Activated T-cell treated with anti-CD3 and anti-CD28 coated beads, Interleukin-2, amount 50 U/mL, for 48 hours (primary cell): ENCODE data around the gene KRT26.
A peak's percentile ranks its signal among the peaks of the same experiment; 100 is the strongest.
"Not testable (repeated sequence)": the region's sequence is repeated elsewhere in the genome, so short reads cannot be mapped to it uniquely, and the experiment has no call there.

ENCODE experiments used
- DNase-seq, 2 experiments: peaks; one replicate each; pipeline ENCODE4 v3.0.0-alpha.2; 2020

The KRT26 gene

GRCh38 chr17:40793832-40794231 lies 21.8 kb upstream of the KRT26 start:
- DNase-seq, result no peak

DNA sequence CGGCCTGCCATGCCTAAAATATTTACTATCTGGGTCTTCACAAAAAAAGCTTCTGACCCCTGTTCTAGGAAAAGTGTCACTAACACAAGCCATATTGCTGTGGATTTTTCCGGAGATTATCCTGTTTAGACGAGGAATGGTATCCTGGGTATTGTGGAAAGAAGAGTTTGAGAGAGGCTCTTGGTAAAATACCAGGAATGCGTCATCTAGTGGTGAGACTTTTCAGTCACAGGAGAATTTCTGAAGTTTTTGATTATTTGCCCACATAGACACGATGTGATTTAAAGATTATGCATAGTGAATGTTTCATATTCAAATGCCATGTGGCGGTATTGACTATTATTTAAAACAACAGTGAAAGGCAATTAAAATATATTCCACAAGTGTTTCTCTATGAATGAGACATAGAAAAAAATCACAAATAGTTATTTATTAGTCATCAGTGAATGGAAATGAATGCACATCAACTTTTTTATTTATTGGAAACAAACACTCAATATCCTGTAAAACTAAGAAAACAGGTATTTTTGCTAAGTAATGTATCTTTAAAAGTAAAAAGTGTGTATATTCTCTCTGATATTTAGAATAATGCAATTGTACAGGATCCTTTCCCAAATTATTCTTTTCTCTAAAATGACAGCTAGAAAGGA lies 19.9 kb upstream of the KRT26 start:
- DNase-seq, result no peak

DNA sequence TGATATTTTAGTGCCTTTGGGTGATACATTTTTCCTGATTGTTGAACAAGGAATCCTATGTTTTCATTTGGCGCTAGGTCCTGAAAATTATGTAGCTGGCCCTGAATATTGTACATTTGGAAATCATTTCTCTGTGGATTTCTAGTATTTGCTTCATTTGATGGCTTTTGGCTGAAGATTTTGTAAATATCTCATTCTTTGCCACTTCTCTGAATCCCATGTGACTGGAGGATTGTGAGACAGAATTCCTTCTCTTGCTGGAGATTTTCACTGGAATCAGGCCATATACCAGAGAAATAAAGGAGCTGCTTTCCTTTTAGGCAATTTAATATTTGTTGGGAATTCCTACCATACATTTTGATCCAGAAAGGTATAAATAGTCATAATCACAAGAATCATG lies 19.1 kb upstream of the KRT26 start:
- DNase-seq, result no peak

DNA sequence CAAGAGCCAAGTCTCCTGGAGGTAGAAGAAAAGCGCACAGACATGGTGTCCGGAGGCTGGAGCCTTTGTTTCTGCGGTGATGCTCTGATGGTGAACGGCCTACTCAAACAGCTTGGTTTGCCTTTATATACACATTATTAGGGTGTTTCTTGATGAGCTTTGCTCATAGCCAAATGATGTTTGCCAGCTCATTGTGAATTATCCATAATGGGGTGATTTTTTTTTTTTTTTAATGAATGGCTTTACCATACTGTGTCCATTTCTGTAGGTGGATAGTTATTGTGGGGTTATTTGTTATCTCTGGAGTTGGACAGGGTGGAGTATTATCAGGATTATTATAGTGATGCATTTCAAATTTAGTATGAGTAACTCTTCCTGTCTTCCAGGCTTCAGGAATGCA lies 10.4 kb upstream of the KRT26 start, which contains the start of gene KRT27:
KRT27 (minus strand) TSS at position 101 of the 400 bp plus-strand sequence; CDS start at position 44, 57 bp downstream.
- DNase-seq, result no peak

- peak in 1 of 2 experiments; percentile 43 for DNase-seq
Measured at GRCh38 chr17:40779181-40779909, 7.3 kb upstream of the KRT26 start.

DNA sequence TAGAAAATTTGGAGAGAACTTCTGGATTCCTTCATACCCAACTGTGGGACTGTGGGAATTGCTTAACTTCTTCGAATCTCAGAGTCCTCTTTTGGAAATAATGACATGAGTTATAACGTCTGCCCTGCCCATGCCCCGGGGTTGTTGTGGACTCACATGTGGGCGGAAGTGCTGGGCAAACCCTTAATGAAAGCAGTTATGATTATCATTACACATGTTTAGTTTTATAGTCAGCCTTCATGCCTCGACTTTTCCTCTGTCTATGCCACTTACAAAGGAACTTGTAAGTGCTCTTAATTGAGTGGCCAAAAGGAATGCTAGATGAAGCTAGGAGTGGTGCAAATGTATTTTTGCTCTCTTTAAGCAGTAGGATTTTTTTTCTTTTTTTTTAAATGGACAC lies 6.5 kb upstream of the KRT26 start:
- DNase-seq, result no peak

DNA sequence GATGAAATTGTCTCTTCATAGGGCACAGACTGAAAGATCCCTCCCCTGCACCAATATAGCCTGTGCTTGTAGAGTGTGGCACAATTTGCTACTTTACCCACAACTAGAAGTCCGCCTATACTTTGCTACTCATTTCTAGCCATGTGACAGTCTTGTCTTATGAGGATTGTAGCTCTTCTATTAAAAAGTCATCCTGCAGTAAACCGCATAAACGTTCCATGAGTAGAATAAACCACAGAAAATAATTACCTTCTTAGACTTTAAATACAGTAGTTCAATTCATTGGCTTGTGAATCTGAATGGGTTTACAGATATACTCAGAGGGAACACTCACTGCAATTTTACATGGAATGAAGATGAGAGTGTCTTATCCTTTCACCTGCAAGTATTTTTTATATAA lies 6.0 kb upstream of the KRT26 start:
- DNase-seq, result no peak

- DNase-seq, result no peak
Measured at GRCh38 chr17:40777459-40777858, 5.5 kb upstream of the KRT26 start.

GRCh38 chr17:40775945-40776344 lies 3.9 kb upstream of the KRT26 start:
- DNase-seq, result no peak

DNA sequence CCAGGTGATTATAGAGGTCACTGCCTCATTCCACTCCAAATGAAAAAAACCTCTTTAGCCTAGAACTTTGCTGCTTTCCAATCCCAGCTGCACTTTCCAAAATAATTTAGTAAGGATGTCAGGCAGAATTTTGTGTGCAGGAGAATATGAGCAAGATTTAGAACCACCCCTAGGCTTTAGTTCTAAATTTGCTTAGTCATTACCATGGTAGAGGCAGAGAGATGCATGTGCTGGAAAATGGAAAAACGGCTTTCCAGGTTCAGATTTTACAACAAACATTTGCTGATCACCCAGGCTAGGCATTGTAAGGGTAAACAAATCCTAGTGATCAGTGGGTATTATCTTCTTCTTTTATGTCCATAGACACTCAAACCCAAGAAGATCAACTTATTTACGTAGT lies 6.3 kb downstream of the KRT26 start:
- DNase-seq, result no peak

GRCh38 chr17:40763752-40764151 lies 8.2 kb downstream of the KRT26 start:
- no peak for DNase-seq

DNA sequence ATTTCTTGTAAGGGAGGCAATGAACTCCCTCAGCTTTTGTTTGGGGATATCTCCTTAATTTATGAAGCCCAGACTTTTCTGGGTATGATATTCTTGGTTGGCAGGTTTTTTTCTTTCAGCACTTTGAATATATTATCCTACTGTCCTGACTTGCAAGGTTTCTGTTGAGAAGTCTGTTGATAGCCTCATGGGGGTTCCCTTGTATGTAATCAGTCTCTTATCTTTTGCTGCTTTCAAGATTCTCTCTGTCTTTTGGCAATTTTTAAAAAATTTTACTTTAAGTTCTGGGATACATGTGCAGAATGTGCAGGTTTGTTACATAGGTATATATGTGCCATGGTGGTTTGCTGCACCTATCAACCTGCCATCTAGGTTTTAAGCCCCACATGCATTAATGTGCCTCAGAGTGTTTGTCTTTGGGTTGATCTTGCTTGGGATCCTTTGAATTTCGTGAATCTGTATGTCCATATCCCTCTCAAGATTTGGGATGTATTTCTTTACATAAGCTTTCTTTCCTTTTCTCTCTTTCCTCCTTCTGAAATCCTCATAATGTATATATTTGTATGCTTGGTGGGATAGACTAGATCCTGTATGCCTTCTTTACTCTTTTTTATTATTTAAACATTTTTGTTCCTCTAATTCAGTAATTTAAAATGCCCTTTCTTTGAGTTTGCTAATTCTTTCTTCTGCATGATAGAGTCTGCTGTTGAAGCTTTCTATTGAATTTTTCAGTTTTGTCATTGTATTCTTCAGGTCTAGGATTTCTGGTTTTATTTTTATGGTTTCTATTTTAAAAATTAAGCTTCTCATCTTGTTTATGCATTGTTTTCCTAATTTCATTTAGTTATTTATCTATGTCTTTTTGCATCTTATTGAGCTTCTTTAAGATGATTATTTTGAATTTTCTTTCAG lies 11.6 kb downstream of the KRT26 start:
- no peak for DNase-seq

DNA sequence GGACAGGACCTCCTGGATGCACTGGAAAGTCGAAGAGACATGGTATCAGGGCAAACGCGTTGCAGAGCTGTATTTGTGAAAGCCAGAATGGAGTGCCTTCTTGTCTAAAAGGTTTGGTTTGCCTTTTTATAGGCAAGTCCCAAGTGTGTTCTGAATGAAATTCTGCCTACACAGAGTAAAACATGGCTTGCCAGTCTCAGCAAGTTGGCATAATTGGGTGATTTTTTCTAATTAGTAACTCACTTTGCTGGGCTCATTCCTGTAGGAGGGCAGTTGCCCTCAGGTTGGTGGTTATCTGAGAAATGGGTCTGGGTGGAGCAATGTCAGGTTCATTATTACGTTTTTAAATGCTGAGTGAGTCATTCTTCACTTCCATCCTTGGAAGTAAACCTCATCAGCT lies 16.8 kb downstream of the KRT26 start, which contains the start of gene KRT25:
KRT25 (minus strand) TSS at position 101 of the 400 bp plus-strand sequence; CDS start at position 41, 60 bp downstream.
- DNase-seq, result no peak

GRCh38 chr17:40753804-40754203 lies 18.2 kb downstream of the KRT26 start:
- DNase-seq, result no peak

DNA sequence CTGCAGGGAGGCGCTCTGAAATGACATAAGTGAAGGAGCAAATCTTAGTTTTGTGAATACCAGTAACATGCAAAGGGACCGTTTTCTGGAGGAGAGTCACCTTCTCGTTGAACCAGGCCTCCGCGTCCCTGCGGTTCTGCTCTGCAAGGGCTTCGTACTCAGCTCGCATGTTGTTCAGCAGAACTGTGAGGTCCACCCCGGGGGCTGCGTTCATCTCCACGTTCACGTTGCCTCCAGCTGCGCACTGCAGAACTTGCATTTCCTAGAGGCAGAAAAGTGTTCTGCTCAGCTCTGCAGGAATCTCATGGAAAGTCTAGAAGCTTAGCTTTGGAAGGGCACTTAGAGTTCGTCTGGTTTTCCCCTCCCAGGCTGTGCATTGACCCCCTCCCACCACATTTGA lies 20.9 kb downstream of the KRT26 start:
- DNase-seq, result no peak

GRCh38 chr17:40750391-40750790 lies 21.6 kb downstream of the KRT26 start:
- DNase-seq, result no peak

- DNase-seq, result not testable (repeated sequence)
Measured at GRCh38 chr17:40748666-40749065, 23.3 kb downstream of the KRT26 start.

GRCh38 chr17:40738553-40738952 lies 33.4 kb downstream of the KRT26 start:
- DNase-seq, result no peak

- no peak for DNase-seq
Measured at GRCh38 chr17:40735016-40735415, 37.0 kb downstream of the KRT26 start.

DNA sequence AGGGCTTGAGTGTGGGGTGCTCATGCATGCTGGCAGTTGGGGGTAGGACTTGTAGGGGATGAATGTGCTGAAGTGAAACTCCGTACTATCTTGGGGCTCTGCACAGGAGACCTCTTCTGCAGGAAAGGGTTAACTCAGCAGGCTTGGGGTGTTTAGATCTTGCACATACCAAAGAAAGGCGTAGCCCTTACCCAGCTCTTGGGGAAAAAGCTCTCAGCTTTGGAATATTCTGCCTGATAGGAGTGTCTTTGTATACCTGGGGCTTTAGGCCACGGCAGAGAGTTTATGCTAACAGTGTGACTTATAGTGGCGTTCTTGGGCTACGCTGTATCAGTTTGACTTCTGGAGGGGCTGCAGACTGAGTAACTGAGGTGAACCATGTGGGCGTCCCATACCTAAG lies 38.0 kb downstream of the KRT26 start:
- DNase-seq, result no peak

DNA sequence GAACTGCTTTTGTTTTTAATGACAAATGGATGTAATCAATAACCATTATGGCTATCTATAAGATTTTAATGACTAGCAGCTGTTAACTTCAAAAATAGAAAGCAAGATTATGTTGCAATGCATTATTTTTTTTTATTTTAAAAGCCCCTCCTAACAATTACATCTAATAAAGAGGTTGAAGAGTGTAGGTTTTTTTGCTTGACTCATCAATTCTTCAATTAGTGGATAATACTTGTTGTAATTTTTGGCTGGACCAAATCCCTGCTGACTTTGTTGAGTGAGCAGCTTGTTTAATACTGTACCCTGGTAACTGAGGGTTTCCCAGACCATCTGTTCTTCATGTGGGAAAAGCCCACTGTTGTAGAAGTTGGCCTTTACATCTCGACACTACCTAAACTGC lies 41.0 kb downstream of the KRT26 start:
- no peak for DNase-seq

- DNase-seq, result no peak
Measured at GRCh38 chr17:40727447-40728231, 44.4 kb downstream of the KRT26 start.

- no peak for DNase-seq
Measured at GRCh38 chr17:40726919-40727318, 45.1 kb downstream of the KRT26 start.
